ENCODE measurements around the gene CHEK2.
A peak's percentile ranks its signal among the peaks of the same experiment; 100 is the strongest.
"Not testable (repeated sequence)": the region's sequence is repeated elsewhere in the genome, so short reads cannot be mapped to it uniquely, and the experiment has no call there.

The CHEK2 gene

DNA sequence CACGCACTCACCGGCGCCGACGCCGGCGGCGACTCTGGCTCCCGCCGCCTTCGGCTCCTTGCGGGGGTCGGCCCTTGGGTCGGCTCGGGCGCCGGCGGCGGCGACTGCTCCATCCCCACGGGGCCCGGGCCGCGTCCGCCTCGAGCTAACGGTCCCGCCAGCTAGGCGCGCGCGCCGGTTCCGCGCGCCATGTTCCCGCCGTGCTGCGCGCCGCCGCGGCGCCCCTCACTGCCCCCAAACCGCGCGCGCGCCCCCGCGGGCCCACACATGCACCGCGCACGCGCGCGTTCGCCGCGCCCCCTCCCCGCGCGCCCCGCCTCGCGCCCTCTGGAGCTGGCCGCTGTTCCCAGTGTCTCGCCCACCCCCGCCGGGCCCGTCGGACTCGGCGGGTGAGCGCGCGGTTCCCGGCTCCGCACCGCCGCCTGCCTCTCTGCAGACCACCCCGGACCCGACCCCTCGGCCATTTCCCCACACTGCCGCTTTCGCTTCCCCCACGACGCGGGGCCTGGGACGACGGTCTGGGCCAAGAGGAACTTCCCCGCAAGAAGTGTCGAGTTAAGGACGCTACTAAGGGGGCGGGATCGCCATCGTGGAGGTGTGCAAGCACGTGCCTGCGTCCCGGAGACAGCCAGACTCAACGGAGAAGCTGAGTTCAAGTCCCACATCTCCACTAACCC is 61.9 kb downstream of the CHEK2 start, which contains the start of gene TTC28:
Gene TTC28, minus strand, starts transcription at position 230 of the 677 bp plus-strand sequence. Its CDS starts 117 bp downstream, at position 113.
- H3K9ac ChIP-seq (ENCODE audit: low read length): peak within 1 kb of the TSS; percentile 23
- not testable (repeated sequence) for H3K9me3 ChIP-seq (ENCODE audit: control insufficient read depth, low read depth, low read length); H3K4me1 ChIP-seq (ENCODE audit: control insufficient read depth, low read depth, low read length); H3K27ac ChIP-seq (ENCODE audit: low read length); H3K36me3 ChIP-seq (ENCODE audit: control insufficient read depth, low read depth, low read length); H3K27me3 ChIP-seq (ENCODE audit: control insufficient read depth, insufficient read depth, low read length)
- peak within 1 kb of the TSS; percentile 79 for H3K4me3 ChIP-seq (ENCODE audit: low read length)

DNA sequence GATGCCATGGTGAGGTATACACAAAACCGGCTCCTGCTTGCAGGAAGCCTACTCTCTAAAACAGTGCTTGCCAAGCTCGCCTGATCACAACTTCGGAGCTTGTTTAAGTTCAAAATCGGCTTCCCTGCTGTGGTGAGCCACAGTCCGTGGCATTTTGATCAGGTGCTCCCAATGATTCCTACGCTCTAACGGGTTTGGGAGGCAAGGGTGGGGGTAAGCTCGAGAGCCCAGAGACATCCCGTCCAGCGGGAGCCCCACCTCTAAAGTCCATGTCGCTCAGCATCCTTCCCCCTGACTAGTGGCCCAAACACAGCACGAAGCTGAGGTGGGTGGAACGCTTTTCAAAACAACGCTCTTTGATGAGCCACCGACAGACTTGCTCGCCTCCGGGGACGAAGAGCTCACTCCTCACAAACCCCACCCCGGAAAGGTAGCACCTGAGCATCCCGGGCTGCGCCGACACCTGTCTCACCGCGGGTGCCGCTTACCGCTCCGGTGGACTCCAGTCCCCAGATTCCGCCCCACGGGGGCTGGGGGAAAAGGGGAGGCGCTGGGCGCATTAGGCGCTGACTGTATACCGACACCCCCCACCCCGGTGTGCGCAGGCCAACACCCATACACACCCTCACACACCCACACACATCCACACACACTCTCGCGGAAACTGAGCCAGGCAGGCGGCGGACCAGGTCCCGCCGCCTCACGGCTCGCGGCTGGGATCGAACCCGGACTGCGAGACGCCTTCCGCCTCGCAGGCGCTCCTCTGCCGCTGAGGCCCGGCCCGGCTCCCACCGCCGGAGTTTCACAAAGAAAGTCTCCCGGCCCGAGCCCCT is 62.6 kb downstream of the CHEK2 start:
- not testable (repeated sequence) for H3K27me3 ChIP-seq (ENCODE audit: control insufficient read depth, insufficient read depth, low read length); H3K4me1 ChIP-seq (ENCODE audit: control insufficient read depth, low read depth, low read length); H3K27ac ChIP-seq (ENCODE audit: low read length); H3K9me3 ChIP-seq (ENCODE audit: control insufficient read depth, low read depth, low read length); H3K36me3 ChIP-seq (ENCODE audit: control insufficient read depth, low read depth, low read length)
- H3K4me3 ChIP-seq (ENCODE audit: low read length): peak overlapping the region; percentile 79
- H3K9ac ChIP-seq (ENCODE audit: low read length): peak overlapping the region; percentile 23

DNA sequence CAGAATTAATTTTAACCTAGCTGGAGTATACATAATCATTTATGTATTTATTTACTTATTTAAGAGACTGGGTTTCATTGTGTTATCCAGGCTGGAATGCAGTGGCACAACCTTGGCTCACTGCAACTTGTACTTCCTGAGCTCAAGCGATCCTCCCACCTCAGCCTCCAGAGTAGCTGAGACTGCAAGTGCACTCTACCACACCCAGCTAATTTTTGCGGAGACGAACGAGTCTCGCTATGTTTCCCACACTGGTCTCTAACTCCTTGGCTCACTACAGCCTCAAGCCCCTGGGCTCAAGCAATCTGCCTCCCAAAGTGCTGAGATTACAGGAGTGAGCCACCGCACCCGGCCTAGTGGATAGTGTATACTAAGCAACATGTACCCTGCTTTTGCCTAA is 63.5 kb downstream of the CHEK2 start:
- not testable (repeated sequence) for H3K36me3 ChIP-seq (ENCODE audit: control insufficient read depth, low read depth, low read length); H3K9me3 ChIP-seq (ENCODE audit: control insufficient read depth, low read depth, low read length); H3K4me1 ChIP-seq (ENCODE audit: control insufficient read depth, low read depth, low read length); H3K27ac ChIP-seq (ENCODE audit: low read length); H3K27me3 ChIP-seq (ENCODE audit: control insufficient read depth, insufficient read depth, low read length); H3K9ac ChIP-seq (ENCODE audit: low read length)
- H3K4me3 ChIP-seq (ENCODE audit: low read length): peak overlapping the region; percentile 79

DNA sequence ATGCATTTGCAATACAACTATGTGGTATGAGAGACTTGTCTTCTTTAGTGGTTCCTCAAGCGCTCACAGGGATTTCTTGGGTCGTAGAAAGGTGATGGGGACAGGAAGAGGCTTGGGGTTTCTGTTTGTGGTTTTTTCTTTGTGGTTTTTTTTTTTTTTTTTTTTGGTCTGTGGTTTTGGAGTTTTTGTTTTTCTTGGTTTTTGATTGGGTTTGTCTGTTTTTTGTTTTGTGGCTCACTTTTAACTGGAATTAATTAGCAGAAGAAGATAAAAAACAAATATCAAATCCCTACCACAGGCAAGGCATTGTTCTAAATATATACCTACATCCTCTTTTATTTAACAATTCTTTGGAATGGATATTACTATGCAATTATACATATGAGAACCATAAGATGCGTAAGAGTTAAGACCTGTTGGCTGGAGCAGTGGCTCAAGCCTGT is 67.5 kb downstream of the CHEK2 start:
- peaks cover 7% of the 10 kb centered on the region for H3K27me3 ChIP-seq (ENCODE audit: control insufficient read depth, insufficient read depth, low read length)
- H3K4me1 ChIP-seq (ENCODE audit: control insufficient read depth, low read depth, low read length): no peaks in the 10 kb centered on the region
- H3K27ac ChIP-seq (ENCODE audit: low read length): no peak overlapping the region
- H3K9ac ChIP-seq (ENCODE audit: low read length): no peak overlapping the region
- H3K4me3 ChIP-seq (ENCODE audit: low read length): no peak overlapping the region
- H3K9me3 ChIP-seq (ENCODE audit: control insufficient read depth, low read depth, low read length): no peaks in the 10 kb centered on the region
- no peaks in the 10 kb centered on the region for H3K36me3 ChIP-seq (ENCODE audit: control insufficient read depth, low read depth, low read length)

DNA sequence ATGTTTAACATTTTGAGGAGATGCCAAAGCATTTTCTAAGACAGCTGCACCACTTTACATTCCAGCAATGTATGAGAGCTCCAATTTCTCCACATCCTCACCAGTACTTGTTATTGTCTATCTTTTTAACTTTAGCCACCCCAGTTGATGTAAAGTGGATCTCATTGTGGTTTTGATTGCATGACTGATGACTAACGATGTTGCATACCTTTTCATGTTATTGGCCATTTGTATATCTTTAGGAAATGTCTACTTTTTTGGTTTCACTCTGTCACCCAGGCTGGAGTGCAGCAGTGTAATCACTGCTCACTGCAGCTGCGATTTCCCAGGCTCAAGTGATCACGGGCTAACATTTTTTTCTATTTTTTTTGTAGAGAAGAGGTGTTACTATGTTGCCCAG is 70.9 kb downstream of the CHEK2 start:
- H3K4me3 ChIP-seq (ENCODE audit: low read length): no peak overlapping the region
- no peaks in the 10 kb centered on the region for H3K36me3 ChIP-seq (ENCODE audit: control insufficient read depth, low read depth, low read length)
- H3K27ac ChIP-seq (ENCODE audit: low read length): no peak overlapping the region
- H3K9me3 ChIP-seq (ENCODE audit: control insufficient read depth, low read depth, low read length): no peaks in the 10 kb centered on the region
- no peak overlapping the region for H3K9ac ChIP-seq (ENCODE audit: low read length)
- no peaks in the 10 kb centered on the region for H3K27me3 ChIP-seq (ENCODE audit: control insufficient read depth, insufficient read depth, low read length)
- H3K4me1 ChIP-seq (ENCODE audit: control insufficient read depth, low read depth, low read length): no peaks in the 10 kb centered on the region

DNA sequence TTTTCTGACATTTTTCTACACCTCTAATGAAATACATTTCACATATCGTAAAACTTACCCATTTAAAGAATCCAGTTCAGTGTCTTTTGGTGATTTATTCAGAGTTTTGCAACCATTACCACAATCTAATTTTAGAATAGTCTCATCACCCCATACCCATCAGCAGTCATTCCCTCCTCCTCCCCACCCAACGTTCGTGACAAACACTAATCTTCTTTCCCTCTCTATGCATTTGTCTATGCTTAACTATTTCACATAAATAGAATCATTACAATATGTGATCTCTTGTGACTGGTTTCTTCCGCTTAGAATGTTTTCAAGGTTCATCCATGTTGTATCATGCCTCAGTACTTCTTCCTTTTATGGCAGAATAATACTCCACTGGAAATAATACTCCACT is 71.5 kb downstream of the CHEK2 start:
- Histone ChIP-seq H3K4me3 (ENCODE audit: low read length) (no peak overlapping the region), H3K27me3 (ENCODE audit: control insufficient read depth, insufficient read depth, low read length) (no peaks in the 10 kb centered on the region), H3K9ac (ENCODE audit: low read length) (no peak overlapping the region), H3K9me3 (ENCODE audit: control insufficient read depth, low read depth, low read length) (no peaks in the 10 kb centered on the region), H3K36me3 (ENCODE audit: control insufficient read depth, low read depth, low read length) (no peaks in the 10 kb centered on the region), H3K4me1 (ENCODE audit: control insufficient read depth, low read depth, low read length) (no peaks in the 10 kb centered on the region), H3K27ac (ENCODE audit: low read length) (no peak overlapping the region)

DNA sequence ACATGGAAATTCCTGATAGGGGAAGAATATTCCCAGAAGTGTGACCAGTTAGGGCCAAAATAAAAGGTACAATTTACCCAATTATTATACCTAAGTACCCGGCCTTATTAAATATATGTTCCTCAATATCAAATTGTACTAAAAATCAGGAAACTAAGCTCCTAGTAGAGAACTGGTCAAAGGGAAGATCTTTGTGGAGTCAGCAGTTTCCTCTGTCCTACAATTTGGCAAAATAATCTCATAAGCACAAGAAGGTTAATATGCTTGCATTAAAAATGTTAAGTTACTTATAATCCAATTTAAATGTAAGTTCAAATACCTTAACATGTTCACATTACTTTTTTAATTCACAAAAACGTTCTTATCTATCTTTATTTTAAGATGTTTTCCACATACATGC is 72.2 kb downstream of the CHEK2 start:
- no peak overlapping the region for H3K4me3 ChIP-seq (ENCODE audit: low read length)
- no peak overlapping the region for H3K27ac ChIP-seq (ENCODE audit: low read length)
- H3K36me3 ChIP-seq (ENCODE audit: control insufficient read depth, low read depth, low read length): no peaks in the 10 kb centered on the region
- H3K9me3 ChIP-seq (ENCODE audit: control insufficient read depth, low read depth, low read length): no peaks in the 10 kb centered on the region
- no peaks in the 10 kb centered on the region for H3K27me3 ChIP-seq (ENCODE audit: control insufficient read depth, insufficient read depth, low read length)
- no peak overlapping the region for H3K9ac ChIP-seq (ENCODE audit: low read length)
- no peaks in the 10 kb centered on the region for H3K4me1 ChIP-seq (ENCODE audit: control insufficient read depth, low read depth, low read length)

DNA sequence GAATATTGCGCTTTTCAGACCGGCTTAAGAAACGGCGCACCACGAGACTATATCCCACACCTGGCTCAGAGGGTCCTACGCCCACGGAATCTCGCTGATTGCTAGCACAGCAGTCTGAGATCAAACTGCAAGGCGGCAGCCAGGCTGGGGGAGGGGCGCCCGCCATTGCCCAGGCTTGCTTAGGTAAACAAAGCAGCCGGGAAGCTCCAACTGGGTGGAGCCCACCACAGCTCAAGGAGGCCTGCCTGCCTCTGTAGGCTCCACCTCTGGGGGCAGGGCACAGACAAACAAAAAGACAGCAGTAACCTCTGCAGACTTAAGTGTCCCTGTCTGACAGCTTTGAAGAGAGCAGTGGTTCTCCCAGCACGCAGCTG is 78.1 kb downstream of the CHEK2 start:
- H3K27me3 ChIP-seq (ENCODE audit: control insufficient read depth, insufficient read depth, low read length); H3K27ac ChIP-seq (ENCODE audit: low read length); H3K4me1 ChIP-seq (ENCODE audit: control insufficient read depth, low read depth, low read length); H3K9me3 ChIP-seq (ENCODE audit: control insufficient read depth, low read depth, low read length); H3K36me3 ChIP-seq (ENCODE audit: control insufficient read depth, low read depth, low read length); H3K9ac ChIP-seq (ENCODE audit: low read length); H3K4me3 ChIP-seq (ENCODE audit: low read length): not testable (repeated sequence)

DNA sequence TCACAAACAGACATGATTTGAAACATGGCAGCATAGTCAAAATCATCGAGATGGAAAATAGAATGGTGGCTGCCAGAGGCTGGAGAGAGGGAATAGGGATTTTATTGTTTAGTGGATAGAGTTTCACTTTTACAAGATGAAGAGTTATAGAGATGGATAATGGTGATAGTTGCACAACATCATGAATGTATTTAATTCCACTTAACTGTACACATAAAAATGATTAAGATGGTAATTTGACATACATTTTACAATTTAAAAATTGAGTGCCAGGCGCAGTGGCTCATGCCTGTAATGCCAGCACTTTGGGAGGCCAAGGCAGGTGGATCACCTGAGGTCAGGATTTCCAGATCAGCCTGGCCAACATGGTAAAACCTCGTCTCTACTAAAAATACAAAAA is 83.2 kb downstream of the CHEK2 start:
- H3K27ac ChIP-seq (ENCODE audit: low read length): no peak overlapping the region
- no peaks in the 10 kb centered on the region for H3K36me3 ChIP-seq (ENCODE audit: control insufficient read depth, low read depth, low read length)
- no peaks in the 10 kb centered on the region for H3K27me3 ChIP-seq (ENCODE audit: control insufficient read depth, insufficient read depth, low read length)
- H3K4me1 ChIP-seq (ENCODE audit: control insufficient read depth, low read depth, low read length): no peaks in the 10 kb centered on the region
- no peak overlapping the region for H3K4me3 ChIP-seq (ENCODE audit: low read length)
- H3K9ac ChIP-seq (ENCODE audit: low read length): no peak overlapping the region
- H3K9me3 ChIP-seq (ENCODE audit: control insufficient read depth, low read depth, low read length): no peaks in the 10 kb centered on the region

DNA sequence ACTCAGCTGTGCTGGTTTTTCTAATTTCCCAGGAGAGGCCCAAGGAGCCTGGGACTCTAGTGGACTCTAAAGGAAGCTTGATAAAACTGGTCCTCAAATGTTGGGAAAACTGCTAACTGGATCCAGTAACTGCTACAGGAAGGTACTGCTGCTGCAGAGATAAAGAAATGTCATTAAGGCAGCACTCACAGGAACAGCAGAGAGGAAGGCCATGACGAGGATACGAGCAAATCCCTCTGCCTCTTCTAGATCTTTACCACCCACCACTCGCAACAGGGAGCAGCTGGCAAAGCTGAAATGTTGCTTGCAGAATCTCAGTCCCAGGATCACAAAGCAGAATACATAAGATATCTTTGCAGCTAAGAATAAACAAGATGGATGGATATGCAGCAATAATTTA is 85.4 kb downstream of the CHEK2 start:
- H3K4me3 ChIP-seq (ENCODE audit: low read length): no peak overlapping the region
- no peaks in the 10 kb centered on the region for H3K4me1 ChIP-seq (ENCODE audit: control insufficient read depth, low read depth, low read length)
- no peaks in the 10 kb centered on the region for H3K27me3 ChIP-seq (ENCODE audit: control insufficient read depth, insufficient read depth, low read length)
- no peaks in the 10 kb centered on the region for H3K36me3 ChIP-seq (ENCODE audit: control insufficient read depth, low read depth, low read length)
- no peaks in the 10 kb centered on the region for H3K9me3 ChIP-seq (ENCODE audit: control insufficient read depth, low read depth, low read length)
- H3K9ac ChIP-seq (ENCODE audit: low read length): no peak overlapping the region
- no peak overlapping the region for H3K27ac ChIP-seq (ENCODE audit: low read length)

DNA sequence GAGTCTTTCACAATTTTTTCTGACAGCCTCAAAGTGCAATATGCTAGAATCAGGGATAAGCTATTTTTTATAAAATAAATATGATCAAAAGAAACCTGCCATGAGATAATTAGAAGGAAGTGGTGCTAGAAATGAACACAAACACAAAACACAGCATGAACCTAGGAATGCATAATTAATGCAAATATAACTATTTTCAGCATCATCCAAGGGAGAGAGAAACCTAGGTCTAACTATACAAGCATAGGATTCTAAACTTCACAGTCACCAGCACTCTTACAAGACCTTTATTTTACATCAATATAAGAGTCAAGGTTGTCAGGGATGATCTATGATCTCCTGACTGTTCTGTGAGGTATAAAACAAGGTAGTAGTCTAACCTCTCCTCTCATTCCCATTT is 91.2 kb downstream of the CHEK2 start:
- no peak overlapping the region for H3K9ac ChIP-seq (ENCODE audit: low read length)

DNA sequence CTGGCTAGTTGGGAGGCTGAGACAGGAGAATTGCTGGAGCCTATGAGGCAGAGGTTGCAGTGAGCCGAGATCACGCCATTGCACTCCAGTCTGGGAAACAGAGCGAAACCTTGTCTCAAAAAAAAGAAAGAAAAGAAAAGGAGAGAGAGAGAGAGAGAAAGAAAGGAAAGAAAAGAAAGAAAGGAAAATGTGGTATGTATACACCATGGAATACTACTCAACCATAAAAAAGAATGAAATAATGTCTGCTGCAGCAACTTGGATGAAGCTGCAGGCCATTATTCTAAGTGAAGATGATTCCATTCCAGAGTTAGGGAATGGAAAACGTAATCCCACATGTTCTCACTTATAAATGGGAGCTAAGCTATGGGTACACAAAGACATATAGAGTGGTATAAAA is 92.8 kb downstream of the CHEK2 start:
- no peaks in the 10 kb centered on the region for H3K4me1 ChIP-seq (ENCODE audit: control insufficient read depth, low read depth, low read length)
- no peak overlapping the region for H3K9ac ChIP-seq (ENCODE audit: low read length)
- no peaks in the 10 kb centered on the region for H3K36me3 ChIP-seq (ENCODE audit: control insufficient read depth, low read depth, low read length)
- H3K9me3 ChIP-seq (ENCODE audit: control insufficient read depth, low read depth, low read length): no peaks in the 10 kb centered on the region
- H3K27ac ChIP-seq (ENCODE audit: low read length): no peak overlapping the region
- H3K4me3 ChIP-seq (ENCODE audit: low read length): no peak overlapping the region
- H3K27me3 ChIP-seq (ENCODE audit: control insufficient read depth, insufficient read depth, low read length): no peaks in the 10 kb centered on the region

More for the DNA sequence above, 91.2 kb downstream of the CHEK2 start:
- no peaks in the 10 kb centered on the region for H3K9me3 ChIP-seq (ENCODE audit: control insufficient read depth, low read depth, low read length)
- no peak overlapping the region for H3K4me3 ChIP-seq (ENCODE audit: low read length)
- no peak overlapping the region for H3K27ac ChIP-seq (ENCODE audit: low read length)
- no peaks in the 10 kb centered on the region for H3K27me3 ChIP-seq (ENCODE audit: control insufficient read depth, insufficient read depth, low read length)
- H3K4me1 ChIP-seq (ENCODE audit: control insufficient read depth, low read depth, low read length): no peaks in the 10 kb centered on the region
- H3K36me3 ChIP-seq (ENCODE audit: control insufficient read depth, low read depth, low read length): no peaks in the 10 kb centered on the region

Measured in iPS-18a (cell line).